GM18867 (cell line): ENCODE data around the gene SASH1.

Experiments used
- ATAC-seq: cut with Tn5 transposase; IDR thresholded peaks from one replicate; pipeline ENCODE4 v1.9.1; 2021; ENCODE audit warnings: mild to moderate bottlenecking, moderate library complexity; ENCODE audit not compliant: unreplicated experiment

SASH1 gene

DNA sequence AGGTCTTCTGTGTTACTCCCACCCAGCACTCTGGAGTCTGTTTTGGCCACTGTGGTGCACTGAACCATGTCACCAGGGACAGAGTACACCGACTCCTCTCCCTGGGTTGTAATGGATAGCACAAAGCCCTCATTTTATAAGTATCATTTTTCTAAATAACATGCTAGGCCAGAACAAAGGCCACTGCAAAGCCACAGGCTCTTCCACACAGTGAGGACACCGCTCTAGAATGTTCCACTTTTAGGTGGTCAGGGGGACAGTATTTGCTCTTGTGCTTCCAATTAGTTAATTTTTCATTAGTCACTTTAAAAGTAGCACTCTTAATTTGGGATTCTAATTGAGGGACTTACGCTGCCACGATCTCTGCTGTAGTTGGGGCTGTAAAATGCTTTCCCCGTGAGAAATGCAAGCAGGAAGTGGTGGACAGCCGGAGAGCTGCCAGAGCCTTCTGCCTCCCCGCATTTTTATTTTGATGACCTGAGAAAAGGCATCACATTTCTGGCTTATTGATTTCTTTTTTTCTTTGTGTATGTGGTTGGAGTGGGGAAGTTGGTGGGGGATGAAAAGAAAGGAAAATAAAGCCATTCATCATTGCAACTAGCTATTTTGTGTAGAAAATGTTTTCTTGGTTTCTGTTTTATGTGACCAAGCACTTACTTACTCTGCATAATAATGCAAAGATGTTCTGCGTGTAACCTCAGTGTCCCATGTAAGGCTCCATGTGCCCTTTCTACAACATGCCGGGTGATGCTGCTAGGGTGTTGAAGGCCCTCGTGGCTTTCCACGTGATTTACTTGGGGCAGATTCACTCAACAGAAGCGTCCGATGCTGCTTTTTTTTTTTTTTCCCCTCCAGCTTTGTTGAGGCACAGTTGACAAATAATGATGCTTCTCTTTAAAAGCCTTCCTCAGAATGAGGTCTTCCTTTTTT, 195.9 kb downstream of the SASH1 start:
- no peak for ATAC-seq

DNA sequence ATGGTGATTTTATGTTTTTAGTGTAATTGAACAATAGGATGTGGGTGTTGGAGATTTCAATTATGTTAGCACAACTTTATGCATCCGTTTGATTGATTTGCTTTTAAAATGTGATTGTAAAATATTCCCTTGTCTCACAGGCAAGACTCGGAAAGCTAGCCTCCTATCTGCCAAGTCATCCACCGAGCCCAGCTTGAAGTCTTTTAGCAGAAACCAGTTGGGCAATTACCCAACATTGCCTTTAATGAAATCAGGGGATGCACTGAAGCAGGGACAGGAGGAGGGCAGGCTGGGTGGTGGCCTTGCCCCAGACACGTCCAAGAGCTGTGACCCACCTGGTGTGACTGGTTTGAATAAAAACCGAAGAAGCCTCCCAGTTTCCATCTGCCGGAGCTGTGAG, 200.9 kb downstream of the SASH1 start:
- ATAC-seq = no peak

DNA sequence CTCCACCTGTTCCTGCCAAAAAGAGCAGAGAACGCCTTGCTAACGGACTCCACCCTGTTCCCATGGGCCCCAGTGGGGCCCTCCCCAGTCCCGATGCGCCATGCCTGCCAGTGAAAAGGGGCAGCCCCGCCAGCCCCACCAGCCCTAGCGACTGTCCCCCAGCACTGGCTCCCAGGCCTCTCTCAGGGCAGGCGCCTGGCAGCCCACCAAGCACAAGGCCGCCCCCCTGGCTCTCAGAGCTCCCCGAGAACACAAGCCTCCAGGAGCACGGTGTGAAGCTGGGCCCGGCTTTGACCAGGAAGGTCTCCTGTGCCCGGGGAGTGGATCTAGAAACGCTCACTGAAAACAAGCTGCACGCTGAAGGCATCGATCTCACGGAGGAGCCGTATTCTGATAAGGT, 201.8 kb downstream of the SASH1 start:
- no peak for ATAC-seq

DNA sequence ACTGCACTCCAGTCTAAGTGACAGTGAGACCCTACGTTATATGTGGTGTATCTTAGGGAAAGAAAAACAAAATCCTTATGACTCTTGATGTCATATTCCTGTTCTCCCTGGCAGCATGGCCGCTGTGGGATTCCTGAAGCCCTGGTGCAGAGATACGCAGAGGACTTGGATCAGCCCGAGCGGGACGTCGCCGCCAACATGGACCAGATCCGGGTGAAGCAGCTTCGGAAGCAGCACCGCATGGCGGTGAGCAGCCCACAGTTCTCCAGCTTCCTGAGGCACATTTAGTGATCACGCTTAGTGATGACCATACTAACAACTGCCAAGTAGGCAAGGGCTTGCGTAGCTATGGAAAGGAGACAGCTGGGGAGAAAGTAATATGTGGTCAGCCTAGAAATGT, 203.3 kb downstream of the SASH1 start:
- no peak for ATAC-seq

DNA sequence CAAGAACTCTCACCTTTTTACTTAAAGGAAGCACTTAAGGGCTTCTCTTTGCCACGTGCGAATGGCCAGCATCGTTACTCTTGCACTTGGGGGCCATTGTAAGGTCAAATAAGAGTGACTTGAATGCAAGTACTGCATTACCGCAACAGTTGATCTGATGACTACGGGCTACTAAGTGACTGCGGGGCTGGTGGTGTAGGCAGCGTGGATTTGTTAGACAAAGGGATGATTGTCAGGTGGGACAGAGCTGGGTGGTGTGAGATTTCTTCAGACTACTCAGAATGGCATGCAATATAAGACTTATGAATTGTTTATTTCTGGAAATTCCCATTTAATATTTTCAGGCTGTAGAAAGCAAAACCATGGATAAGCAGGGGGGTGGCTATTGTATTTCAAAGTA, 204.5 kb downstream of the SASH1 start:
- ATAC-seq = no peak

DNA sequence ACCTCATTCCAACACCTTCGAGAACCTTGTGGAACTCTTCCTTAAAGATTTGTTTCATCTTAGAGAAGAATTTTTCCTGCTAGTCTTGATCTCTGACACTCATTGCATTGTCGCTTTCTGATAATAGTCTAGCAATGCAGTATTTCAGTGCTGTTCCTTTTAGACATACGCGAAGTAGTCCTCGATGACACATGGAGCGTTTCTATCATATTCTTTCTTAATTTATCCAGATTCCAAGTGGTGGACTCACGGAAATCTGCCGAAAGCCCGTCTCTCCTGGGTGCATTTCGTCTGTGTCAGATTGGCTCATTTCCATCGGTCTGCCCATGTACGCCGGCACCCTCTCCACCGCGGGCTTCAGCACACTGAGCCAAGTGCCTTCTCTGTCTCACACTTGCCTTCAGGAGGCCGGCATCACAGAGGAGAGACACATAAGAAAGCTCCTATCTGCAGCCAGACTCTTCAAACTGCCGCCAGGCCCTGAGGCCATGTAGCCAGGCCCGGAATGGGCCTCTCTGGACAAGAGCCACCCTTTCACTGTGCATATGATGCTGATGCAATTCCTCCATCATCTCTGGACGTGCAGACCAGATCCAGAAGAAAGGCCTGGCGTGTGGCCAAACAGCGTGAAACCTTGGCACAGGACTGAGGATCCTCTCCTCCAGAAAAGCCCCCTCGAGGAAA, 205.6 kb downstream of the SASH1 start:
- no peak for ATAC-seq

DNA sequence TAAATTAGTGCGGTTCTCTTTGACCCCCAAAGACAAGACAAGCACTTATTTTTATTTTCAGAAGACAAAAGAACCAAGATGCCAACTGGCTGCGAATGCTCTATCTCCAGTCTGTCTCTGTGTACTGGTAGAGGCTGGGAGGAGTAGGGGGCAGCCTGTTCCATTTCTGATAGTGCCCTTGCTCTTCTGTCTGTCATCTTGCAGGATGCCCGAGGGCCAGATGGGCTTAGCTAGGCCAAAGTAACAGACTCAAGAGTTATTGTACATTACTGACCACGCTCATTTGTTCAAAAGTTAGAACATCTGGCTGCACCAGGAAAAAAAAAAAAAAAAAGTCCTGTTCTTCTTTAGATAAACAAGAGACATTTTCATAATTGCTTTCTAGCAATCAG, 206.1 kb downstream of the SASH1 start:
- ATAC-seq = no peak

DNA sequence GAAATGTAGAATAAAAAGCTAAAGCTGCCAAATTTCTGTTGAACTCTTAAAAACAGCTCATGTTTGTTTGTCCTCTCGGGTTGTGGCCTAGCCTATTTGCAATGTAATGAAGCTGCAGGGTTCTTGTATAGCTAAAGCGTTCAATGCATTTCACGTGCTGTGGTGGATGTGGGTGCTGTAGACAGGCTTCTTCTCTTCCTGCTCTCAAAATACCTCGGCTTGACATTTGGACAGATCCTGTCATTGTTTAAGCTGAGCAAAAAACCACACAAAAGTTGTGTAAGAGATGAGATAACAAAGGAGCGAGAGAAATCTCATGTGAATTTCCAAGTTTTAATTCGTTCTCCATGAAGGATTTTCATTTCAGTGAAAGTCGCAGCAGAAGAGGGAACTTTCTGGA, 207.9 kb downstream of the SASH1 start:
- ATAC-seq = no peak

DNA sequence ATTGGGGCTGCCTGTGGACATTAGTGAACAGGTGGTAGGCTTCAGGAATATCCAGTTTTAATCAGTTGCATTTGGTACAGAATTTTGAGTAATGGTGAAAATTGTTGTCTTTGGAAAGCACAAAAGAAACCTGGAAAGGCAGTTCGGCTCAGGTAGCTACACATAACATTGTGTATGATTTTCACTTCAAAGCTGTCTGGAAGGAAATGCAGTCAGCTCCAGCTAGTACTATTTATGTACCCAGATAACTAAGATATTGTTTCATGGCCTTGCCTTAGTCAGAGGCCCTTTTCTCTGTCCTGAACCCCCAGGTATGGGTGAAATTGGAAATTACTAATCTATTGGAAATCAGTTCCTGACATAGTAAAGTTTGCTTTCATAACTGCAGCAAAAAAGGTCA, 208.6 kb downstream of the SASH1 start:
- ATAC-seq = no peak

DNA sequence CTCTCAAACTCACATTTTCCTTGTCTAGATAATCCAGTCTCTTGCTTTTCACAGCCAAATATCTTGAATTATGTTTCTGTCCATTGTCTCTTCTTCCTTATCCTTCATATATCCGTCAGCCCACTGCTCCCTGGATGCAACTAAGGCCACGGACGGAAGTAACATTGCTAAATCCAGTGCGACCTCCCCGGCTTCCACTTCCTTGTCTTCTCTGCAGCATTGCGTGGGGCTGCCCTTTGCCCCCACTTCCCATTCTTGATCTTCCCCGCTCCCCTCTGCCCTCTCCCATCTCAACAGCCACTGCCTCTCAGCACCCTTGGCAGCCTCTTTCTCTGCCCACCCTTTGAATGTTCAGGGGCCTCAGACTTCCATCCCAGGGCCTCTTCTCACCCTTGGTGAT, 213.8 kb downstream of the SASH1 start:
- ATAC-seq = no peak

DNA sequence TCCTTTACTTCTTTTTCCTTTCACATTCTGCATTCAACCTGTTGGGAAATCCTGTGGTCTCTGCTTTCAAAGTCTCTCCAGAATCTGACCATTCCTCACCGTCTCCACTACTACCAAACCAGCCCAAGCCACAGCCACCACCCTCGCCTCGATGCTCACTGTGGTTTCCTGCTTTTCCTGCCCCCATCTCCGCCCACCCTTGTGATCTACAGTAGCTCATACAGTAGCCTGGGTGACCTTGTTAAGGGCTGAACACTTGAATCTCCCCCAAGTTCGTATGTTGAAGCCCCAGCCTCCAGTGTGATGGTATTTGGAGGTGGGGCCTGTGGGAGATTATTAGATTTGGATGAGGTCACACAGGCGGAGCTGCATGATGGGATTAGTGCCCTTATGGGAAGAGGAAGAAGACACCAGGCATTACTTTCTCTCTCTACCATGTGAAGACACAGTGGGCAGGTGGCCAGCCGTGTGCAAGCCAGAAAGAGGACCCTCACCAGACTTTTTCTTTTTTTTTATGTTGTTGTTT, 215.2 kb downstream of the SASH1 start:
- no peak for ATAC-seq

DNA sequence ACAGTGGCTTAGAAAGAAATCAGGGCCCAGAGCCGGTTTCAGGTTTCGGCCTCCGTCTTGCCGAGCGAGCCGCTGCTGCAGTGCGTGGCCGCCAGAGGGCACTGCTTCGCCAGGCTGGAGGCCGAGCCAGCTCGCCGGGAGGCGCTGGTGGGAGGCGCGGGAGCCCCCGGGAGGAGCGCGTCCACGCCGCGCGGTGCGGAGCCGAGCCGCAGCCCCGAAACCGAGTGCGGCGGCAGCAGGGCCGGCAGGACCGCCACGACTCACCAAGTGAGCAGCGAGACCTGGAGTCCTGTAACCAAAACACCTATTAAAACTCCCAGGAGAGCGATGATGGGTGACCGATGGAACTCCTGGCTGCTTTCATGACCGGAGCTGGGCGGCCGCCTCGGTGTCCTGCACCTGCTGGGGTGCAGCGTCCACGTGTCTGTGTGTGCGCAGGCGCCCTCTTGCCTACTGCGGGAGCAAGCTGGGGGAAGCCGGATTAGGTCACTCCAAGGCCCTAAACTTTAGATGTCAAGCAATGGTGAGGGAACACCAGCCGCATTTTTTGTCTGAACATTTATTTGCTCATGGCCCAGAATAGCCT, 217.3 kb downstream of the SASH1 start:
- ATAC-seq = peak; percentile 86

DNA sequence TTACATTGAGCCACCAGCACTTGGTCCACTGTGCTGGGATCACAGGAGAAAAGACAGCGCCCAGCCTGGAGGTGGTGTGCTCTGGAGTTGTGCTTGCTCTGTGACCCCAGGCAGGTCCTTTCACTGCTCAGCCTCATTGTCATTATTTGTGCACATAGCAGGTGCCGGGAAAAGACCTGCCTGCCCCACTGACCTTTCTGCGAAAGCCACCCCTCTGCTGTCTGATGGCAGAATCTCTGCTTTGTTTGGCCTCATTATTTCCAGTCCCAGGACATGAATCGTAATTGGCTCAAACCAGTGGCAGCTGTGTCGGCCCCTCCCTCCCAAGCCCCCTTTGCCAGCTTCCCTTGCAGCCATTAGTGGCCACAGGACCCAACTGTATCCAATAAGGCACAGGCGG, 219.0 kb downstream of the SASH1 start:
- ATAC-seq = no peak

DNA sequence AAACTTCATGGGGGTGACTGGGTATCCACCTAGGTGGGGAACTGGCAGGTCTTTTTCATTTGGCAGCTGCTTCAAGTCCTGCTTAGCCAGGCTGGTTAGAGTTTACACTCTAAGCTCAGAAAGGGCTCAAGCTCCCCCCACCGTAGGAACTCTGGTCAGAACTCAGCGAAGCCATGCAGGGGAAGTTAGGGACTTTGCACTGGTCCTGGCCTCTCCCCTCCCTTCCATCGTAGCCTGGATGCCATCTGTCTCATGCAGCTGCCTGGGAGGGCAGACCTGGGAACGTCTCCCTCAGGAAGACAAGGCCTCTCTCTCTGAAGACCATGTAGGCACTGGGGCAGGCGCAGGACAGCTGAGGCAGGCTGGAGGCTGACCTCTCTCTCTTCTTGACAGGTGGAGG, 220.4 kb downstream of the SASH1 start:
- no peak for ATAC-seq

DNA sequence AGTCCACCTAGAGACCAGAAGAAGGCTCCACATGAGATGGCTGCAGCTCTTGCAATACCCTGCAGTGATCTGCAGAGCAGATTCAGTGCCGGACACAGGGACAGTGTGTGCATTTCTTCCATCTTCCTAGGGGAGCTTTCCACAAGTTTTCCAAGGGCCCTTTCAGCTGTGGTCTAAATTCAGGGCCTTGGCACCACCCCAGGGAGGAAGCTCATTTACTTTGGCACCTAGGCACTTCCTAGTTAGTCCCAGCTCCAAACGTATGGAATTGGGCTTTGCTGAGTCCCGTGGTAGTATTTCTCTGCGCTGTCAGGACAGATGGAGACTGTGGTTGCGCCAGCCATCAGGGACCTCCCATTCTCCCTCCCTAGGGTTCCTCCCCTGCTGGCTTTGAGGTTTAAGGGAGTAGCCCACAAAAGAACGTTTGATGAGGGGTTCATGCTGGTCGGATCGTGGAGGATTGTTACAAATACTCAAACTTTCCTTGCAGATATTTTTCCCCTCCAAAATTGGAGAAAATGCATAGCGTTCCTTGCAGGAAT, 221.9 kb downstream of the SASH1 start:
- ATAC-seq = no peak

DNA sequence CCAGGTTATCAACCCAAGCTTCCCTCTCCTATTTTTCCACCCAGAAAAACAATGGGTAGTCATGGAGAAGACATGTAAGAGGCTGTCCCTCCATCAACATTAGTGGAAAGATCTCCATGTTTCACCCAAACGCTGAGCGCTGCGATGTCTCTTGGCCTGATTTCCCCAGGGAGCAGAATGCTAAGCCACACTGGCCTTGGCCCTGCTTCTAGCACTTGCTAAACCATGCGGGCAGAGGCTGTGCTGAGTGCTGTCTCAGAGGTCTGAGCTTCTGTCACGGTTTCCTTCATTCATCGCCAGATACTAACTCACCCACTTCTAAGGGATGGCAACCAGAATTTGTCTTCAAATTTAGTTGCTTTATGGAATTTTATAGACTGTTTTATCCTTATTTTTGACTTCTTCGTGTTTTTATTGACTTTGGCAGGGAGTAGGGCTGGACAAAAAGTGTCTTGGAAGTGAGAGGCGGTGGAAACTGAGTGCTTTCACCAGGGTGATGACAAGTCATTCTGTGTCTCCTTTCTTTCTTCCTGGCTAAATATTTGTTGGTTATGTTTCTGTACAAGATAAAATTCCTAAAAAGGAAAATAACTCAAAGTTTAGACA, 222.8 kb downstream of the SASH1 start:
- ATAC-seq = no peak

DNA sequence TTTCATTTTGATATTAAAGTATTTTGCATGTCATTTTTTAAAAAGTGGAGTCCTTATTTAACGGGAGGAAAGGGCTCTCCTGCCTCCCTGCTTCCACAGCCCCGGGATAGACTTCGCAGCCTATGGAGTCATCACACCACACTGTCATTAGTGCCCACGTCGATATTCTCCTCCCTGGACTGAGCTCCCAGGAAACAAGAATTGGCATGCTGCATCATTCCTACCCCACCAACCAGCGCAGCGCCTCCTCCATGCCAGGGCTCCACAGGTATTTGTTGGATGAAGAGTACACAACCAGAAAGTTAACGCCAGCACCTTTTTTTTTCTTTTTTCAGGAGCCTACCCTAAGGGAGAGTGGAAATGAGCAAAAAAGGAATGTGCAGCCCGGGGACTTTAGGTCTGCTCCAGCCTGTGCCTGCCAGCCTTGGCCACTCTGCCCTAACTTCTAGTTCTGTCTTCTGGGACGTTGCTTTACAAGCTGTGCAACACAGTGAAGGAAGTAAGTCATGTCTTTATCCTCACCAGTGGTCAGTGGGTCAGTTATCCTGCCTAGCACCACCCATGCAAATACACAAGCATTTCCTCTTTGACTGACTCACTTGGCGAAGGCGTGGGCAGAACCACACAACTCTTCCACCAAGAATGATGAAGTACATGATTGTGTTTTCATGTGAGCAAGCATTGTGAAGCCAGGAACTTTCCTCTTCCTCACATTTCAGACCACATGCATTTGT, 223.5 kb downstream of the SASH1 start:
- ATAC-seq = peak; percentile 60

DNA sequence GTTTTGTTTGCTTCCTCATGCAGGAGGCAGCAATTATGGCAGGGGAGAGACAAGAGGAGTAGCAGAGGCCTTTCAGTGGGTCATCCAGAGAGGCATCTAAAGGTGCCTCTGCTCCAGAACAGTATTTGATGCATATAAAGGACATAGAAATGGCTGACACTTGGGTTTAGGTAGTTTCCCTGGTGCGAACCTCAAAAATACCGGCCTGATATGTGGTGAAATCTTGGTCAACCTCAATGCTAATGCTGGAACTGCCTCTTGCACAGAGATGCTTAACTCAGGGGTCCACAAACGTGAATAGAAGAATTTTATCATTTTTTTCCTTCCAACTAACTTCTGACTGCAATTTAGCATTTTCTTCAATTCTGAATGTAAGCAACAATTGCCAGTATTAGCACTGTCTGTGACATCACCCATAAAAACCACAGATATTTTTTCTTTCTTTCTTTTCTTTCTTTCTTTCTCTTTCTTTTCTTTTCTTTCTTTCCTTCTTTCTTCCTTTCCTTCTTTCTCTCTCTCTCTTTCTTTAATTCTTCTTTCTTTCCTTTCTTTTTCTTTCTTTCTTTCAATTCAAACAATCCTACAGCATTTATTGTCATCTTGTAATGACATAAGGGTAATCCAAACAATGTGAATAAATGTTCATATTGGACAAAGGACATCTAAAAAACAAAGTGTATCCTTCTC, 224.2 kb downstream of the SASH1 start:
- ATAC-seq = peak; percentile 68

DNA sequence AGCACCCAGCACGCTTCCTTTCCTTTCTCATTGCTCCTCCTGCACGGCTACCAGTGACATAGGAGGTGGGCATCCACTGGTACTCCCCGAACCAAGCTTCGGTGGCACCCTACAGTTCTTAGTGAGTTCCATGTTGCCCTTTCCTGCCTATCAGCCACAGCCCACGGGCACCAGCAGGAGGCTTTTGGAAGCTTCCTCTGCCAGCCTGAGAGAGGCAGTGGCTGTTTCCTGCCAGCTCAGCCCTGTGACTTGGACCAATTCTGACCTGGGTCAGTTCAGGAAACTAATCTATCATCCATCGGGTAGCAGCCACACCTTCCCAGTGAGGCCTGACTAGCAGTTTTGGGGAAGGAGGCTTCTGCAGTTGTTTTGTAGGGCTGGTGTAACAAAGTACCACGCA, 227.8 kb downstream of the SASH1 start:
- ATAC-seq = no peak
